Aorta (tissue), 5 donors: Measurements from ENCODE around the gene CD200. TPM values are rescaled to one million over a fixed set of nuclear protein-coding genes. Genes with fewer than 3 reads are reported as not detected.

Source experiments
- ATAC-seq: fragments of 200-7000 bp; cut with Tn5 transposase; one replicate; pipeline ENCODE4 v1.9.1; 2022; ENCODE audit warnings: moderate library complexity; ENCODE audit not compliant: low FRiP score
- DNase-seq, 2 donors: peaks; one replicate each; pipeline ENCODE4 v3.0.0-alpha.2; 2020
- H3K27ac ChIP-seq, 2 donors: one replicate each; pipeline ENCODE4 v1.5.1; 2013; ENCODE audit warnings: low read length in 2 of 2, mild to moderate bottlenecking in 2 of 2, moderate library complexity in 2 of 2, control low read depth in 1 of 2, inconsistent platforms in 1 of 2, low read depth in 1 of 2
- H3K27me3 ChIP-seq, 2 donors: one replicate each; pipeline ENCODE4 v1.6.1; 2013; ENCODE audit warnings: control low read depth in 1 of 2, low read length in 1 of 2, mild to moderate bottlenecking in 1 of 2, moderate library complexity in 1 of 2; ENCODE audit not compliant: insufficient read depth in 2 of 2, control insufficient read depth in 1 of 2
- H3K36me3 ChIP-seq, 2 donors: one replicate each; pipeline ENCODE4 v1.6.1; 2013; ENCODE audit warnings: control low read depth in 1 of 2, low read length in 1 of 2, mild to moderate bottlenecking in 1 of 2; ENCODE audit not compliant: insufficient read depth in 2 of 2, control insufficient read depth in 1 of 2
- H3K4me1 ChIP-seq, 2 donors: one replicate each; pipeline ENCODE4 v1.6.1; 2013; ENCODE audit warnings: low read length in 2 of 2, control low read depth in 1 of 2, mild to moderate bottlenecking in 1 of 2, moderate library complexity in 1 of 2; ENCODE audit not compliant: insufficient read depth in 2 of 2, control insufficient read depth in 1 of 2
- H3K4me3 ChIP-seq, 2 donors: one replicate each; pipeline ENCODE4 v1.5.1; 2013; ENCODE audit warnings: low read length in 2 of 2, control low read depth in 1 of 2, mild to moderate bottlenecking in 1 of 2
- H3K9me3 ChIP-seq: one replicate; pipeline ENCODE4 v1.6.1; 2013; ENCODE audit warnings: mild to moderate bottlenecking, low read length; ENCODE audit not compliant: control insufficient read depth
- WGBS, 2 donors: extraction: QIAGEN DNeasy Blood & Tissue Kit; methylation state at CpG; one replicate each; pipeline ENCODE4 v1.1.7; 2013; 5-methylcytosine and 5-hydroxymethylcytosine counted together
- intact Hi-C, 2 donors: fragments of 100-400 bp; cut with DNase I; formaldehyde crosslinking; loops; one replicate each; pipeline versions ENCODE4 v1.14.2 to v1.15.0; 2022
- polyA plus RNA-seq, 2 donors: library from polyadenylated mRNA; stranded (reverse); fragments of 200-250 nt; gene quantifications; one replicate each; pipeline ENCODE4 v1.2.3, GENCODE V29; 2013
- total RNA-seq, 2 donors: library from RNA; stranded (reverse); fragmentation: NEBNext Ultra II Directional; extraction: Animal tissue kit (Norgen Biotek cat#: 25700); gene quantifications; one replicate each; pipeline ENCODE4 v1.2.1, GENCODE V29; 2021
- donor health status: healthy with polysubstance abuse.
- donor health status: Bipolar disorder and iron deficiency.
- donor health status: DM: no; HTN: no; CAD: no.
- donor health status: DM: no; HTN: no; CAD: no.
- donor health status: DM: yes; HTN: yes; CAD: no.

Gene CD200
- total and polyA plus RNA-seq, 4 donors: 15.8 to 45.3 (median 29.9) TPM

- ATAC-seq (peak; percentile 81), DNase-seq (no peak)
- no peaks in the 10 kb centered on the region for H3K9me3 ChIP-seq
- 33 to 34% methylated on average over 3 of the region's 3 CpGs for WGBS, 2 donors
- no peaks in the 10 kb centered on the region for H3K27me3 ChIP-seq
- peak overlapping the region; percentile 86 to 88 for H3K27ac ChIP-seq
- no peak overlapping the region for H3K4me3 ChIP-seq
- no peaks in the 10 kb centered on the region for H3K36me3 ChIP-seq
- intact Hi-C loops: loop anchor here (2.0 to 5.0 kb wide), 3 partner anchors 17 to 79 kb away; partner anchors contain the start of gene CD200 (in 1 of the 2)
- peaks cover 2 to 8% of the 10 kb centered on the region in 2 donors for H3K4me1 ChIP-seq
These were observed 78.5 kb downstream of the CD200 start for GRCh38 chr3:112411425-112411824.

Other genes with a start within 250 kb of the CD200 start
- 10 to 100 TPM in 1 of 2 donors, 1 to 10 TPM in 1; 9.1 to 16.8 TPM for gene C3orf52, start 246.8 kb upstream of the CD200 start, total RNA-seq
- 1 to 10 TPM in 1 of 2 donors, under 1 TPM in 1; 0.88 to 1.3 TPM for gene C3orf52, start 246.8 kb upstream of the CD200 start, polyA plus RNA-seq
- under 1 TPM in 1 of 2 donors, not detected in 1; 0.51 TPM for gene GCSAM, start 199.9 kb upstream of the CD200 start, total RNA-seq
- gene GCSAM, start 199.9 kb upstream of the CD200 start, polyA plus RNA-seq: under 1 TPM in 1 of 2 donors, not detected in 1; 0.10 TPM
- gene SLC9C1, start 38.9 kb upstream of the CD200 start, total RNA-seq: under 1 TPM; 0.29 to 0.81 TPM
- gene SLC9C1, start 38.9 kb upstream of the CD200 start, polyA plus RNA-seq: not detected
- gene BTLA, start 166.3 kb downstream of the CD200 start, total RNA-seq: under 1 TPM; 0.68 to 0.99 TPM
- 1 to 10 TPM in 1 of 2 donors, under 1 TPM in 1; 0.13 to 3.8 TPM for gene BTLA, start 166.3 kb downstream of the CD200 start, polyA plus RNA-seq
- gene ATG3, start 228.8 kb downstream of the CD200 start, total RNA-seq: 10 to 100 TPM; 47.7 to 53.0 TPM
- gene ATG3, start 228.8 kb downstream of the CD200 start, polyA plus RNA-seq: 10 to 100 TPM; 44.9 to 82.8 TPM
- 10 to 100 TPM; 25.2 to 30.5 TPM for gene SLC35A5, start 228.9 kb downstream of the CD200 start, total RNA-seq
- 10 to 100 TPM; 10.0 to 25.7 TPM for gene SLC35A5, start 228.9 kb downstream of the CD200 start, polyA plus RNA-seq